ENCODE measurements around the gene ST3GAL2.

ST3GAL2 gene

DNA sequence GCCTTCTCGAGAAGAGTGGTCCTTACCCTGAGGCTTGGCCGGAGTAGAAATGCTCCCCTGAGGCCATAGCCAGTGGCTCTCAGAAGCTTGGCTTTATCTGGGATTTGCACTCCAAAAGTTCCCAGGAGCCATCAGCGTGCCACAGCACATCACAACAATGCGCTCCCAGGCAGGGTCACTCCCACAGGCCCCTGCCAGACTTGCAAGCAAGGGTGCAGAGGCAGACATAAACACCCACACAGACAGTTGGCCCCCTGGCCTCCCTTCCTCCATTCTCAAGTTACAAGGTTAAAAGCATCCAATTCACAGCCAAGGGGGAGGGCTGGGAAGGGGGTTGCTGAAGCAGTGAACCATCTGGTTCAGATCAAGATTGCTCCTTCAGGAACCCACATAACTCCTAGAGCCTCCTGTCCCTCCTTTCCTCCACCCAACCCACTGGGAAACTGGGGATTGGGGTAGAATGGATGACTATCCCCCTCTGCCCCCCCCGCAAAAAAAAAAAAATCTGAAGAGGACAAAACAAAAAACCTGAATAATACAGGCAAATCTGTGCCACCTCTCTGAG lies 1.8 kb downstream of the ST3GAL2 start:
- no peak for DNase-seq

DNA sequence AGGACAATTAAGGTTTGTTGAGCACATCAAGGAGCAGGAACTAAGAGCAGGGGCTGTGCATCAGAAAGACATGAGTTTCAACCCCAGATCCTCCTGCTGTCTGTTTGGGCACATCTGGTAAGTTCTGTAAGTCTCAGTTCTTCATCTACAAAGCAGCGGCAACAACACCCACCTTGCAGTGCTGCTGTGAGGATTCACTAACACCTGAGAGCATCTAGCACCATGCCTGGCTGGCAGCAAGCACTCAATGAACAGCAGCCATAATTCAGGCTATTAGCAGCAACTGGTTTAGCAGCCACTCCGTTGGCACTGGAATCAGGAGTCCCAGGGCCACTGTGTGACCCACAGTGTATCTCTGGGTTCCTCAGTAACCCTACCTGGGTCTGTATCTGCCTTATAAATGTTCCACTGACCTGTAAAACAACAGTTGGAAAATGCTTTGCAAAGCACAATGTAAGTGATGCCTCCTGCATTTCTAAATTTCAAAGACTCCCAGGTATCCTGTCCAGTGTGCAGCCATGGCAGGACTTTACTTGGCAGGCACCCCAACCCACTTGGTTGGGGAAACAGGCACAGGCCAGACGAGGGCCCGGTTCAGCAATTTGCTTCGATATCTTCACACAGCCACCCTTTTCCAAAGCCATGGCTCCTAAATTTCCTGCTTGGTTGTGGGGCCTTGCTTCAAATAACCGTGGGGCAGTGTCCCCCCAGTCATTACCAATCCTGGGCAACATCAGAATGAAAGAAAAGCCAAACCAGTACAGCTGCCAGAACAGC lies 4.2 kb downstream of the ST3GAL2 start:
- DNase-seq: no peak

GRCh38 chr16:70433458-70434103 lies 5.3 kb downstream of the ST3GAL2 start:
- DNase-seq: no peak

DNA sequence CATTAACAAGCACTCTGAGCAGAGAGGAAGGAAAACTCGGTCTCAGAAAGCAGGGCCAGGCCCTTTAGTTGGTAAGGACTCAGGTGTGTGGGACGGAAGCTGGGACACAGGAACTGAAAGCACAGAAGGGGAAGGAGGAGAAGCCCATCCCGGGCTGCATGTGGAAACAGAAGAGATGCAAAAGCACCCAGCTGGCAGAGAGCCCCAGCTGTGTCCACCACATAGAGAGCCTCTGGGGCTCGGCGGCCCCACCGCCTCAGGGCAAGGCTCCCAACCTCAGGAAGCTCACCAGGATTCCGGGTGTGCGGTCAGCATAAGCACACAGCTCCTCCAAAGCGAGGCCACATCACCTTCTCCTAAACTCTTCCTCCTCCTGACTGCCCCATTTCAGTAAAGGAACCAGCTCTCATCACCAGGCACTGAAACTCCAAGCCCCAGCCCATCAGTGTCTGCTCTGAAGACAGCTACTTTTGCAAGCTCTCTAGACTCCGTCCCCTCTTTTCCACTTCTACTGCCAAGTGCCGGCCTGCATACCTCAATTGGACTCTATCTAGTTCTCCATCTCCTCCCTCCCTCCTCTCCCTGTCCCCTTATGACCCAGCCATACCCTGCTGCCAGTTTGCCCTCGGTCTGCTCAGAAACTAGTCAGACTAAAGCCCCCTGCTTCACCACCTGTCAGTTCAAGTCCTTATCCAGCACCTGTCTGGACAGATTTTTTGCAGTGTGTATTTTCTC lies 6.0 kb downstream of the ST3GAL2 start:
- no peak for DNase-seq

- no peak for DNase-seq
Observed at GRCh38 chr16:70432356-70432722, 6.6 kb downstream of the ST3GAL2 start.

- no peak for DNase-seq
Observed at GRCh38 chr16:70430667-70431536, 8.0 kb downstream of the ST3GAL2 start.

DNA sequence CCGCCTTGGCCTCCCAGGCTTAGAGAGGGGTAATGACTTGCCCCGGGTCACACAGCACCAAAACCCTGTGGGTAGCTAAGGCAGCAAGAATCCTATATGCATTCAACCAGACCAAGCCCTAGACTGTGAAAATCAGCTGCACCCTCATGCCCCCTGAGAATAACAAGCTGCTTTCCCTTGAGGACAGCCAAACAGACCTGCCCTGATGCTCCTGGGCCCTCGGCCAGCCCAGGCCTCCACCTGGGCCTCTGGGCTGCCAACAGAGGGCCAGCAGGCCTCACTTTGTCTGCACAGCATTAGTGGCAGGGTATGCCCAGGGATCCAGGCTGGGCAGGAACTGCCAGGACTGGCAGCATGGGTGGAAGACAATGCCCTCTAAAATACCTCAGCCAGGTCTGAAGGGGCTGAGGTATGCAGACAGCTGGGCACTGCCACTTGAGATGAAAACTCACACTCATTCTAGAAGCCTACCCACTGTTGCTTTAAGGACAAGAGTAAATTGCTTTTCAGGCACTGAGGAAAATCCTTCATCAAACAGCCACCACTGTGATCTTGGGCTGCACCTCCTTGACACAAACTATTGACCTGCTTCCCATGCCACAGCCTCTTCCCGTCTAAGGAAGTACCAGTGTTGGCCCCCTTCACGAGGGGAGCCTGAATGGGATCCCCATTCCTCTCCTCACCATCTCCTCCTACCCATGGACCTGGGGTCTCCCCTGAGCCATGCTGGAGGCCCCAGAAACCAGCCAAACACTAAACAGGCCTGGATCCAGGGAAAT lies 8.8 kb downstream of the ST3GAL2 start:
- peak; percentile 16 for DNase-seq

DNA sequence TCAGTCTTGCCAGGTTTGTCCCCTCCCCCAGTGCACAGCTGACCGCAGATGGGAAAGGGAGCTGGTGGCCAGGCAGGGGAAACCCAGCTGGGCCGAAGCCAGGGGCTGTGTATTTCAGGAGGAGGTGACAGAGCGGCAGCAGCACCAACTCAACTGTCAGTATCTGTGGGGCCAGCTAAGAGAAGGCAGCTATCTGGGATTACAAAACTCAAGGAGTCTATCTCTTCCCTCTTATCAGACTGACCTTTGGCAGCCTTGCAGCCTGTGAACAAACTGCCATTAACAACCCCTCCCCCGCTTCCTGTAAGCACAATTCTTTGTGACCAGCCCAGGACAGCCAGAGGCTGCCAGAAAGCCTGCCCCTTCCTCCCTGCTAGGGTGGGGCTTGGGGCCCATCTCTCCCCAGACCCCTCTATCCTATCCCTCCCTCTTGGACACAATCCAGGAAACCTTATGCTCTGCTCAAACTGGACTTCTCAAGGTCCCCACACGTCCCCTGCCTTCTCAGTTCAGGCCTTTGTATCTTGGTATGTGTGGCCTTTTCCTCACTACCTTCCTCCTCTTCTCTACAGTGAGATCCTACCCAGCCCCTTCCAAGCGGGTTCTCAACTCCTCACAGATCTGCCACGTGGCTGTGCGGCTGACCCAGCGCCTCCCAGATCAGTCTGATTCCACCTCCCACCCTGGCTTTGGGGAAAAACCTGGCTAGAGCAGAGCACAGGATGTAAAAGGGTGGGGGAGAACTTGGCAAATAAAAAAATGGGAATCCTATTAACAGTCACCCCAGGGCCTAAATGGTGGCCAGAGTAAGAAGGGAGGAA lies 10.5 kb downstream of the ST3GAL2 start:
- peak; percentile 91 for DNase-seq

- DNase-seq: no peak
Observed at GRCh38 chr16:70427786-70428177, 11.1 kb downstream of the ST3GAL2 start.

DNA sequence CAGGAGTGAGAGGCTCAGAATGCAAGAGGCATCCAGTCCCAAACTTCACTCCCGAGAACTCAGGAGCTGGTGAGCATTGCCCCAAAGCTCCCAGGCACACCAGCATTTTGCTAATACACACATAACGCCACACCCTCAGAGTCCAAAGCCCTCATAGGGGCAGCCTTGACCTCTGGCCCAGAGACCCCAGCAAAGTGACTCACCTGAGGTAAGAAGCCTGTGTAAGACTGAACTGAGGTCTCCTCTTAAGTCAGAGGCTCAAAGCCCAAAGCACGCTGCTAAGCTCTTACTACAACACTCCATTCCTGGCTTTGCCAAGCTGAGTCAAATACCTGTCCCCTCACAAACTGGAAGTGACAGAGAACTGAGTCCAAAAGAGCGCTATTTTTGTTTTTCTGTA lies 16.4 kb downstream of the ST3GAL2 start:
- DNase-seq: no peak

DNA sequence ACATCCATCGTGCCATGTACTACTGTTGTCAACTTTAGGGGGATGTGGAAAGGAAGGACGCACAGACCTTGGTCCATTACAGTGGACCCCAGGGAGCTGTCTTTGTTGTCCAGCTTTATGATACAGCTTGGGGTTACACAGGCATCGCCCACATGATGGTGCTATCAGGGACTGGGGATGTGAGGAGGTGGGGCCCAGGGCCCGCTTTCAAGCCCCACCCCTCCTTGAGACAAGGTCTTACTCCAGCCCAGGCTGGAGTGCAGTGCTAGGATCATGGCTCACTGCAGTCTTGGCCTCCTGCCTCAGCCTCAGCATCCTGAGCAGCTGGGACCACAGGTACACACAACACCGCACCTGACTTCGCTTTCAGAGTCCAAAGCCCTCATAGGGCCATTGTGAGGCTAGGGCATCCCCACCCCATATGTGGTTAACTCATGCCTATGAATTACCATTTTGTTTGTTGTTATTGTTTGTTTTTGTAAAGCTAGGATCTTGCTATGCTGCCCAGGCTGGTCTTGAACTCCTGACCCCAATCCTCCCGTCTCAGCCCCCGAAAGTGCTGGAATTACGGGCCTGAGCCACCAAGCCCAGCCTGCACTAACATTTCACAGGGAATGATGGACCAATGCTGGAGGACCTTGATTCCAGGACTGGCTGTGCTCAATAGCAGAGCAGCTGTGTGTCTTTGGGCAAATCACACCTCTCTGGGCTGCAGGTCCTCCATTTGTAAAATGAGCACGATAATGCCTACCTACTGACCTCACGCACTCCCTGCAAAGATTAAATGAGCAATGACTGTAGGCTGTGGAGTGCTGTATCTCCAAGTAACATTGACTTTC lies 17.2 kb downstream of the ST3GAL2 start:
- DNase-seq: no peak

- no peak for DNase-seq
Observed at GRCh38 chr16:70421014-70421413, 17.9 kb downstream of the ST3GAL2 start.

GRCh38 chr16:70419384-70420327 lies 19.2 kb downstream of the ST3GAL2 start:
- DNase-seq: no peak

- DNase-seq: no peak
Observed at GRCh38 chr16:70418993-70419318, 19.9 kb downstream of the ST3GAL2 start.

DNA sequence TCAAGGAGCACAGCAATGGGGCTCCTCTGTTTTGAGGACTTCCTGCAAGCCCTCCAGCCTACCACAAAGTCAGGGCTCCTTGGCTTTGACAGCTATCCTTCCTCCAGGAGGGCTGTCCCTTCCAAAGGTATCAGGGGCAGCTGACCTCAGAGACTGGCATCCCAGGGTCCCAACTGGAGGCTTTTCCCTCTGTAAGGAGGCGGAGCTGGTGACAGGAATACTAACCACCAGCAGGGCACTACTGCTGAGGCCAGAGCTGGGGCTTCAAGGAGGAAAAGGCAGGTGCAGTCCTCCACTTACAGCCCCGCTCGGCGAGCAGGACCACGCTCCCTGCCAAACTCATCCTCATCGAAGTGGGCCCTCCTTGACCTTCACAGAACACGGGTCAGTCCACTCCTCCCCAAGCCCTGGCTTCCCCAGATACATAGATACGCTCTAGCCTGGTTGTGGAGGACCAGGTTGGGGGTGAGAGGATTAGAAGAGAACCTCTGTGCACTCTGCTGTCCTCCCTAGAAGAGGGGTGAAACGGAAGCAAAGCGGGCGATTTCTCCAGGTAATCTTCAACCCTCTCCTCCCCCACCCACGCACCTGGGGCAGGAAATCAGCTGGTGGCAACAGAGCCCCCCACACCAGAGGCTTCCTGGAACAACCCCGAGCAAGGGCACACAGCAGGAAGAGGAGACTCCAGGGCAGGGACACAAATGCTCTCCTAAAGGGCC lies 20.5 kb downstream of the ST3GAL2 start:
- peak; percentile 19 for DNase-seq

GRCh38 chr16:70417661-70418060 lies 21.2 kb downstream of the ST3GAL2 start:
- DNase-seq: no peak

- peak; percentile 80 for DNase-seq
Observed at GRCh38 chr16:70416748-70417616, 21.9 kb downstream of the ST3GAL2 start.

Data from DMS53 (cell line).